Measurements from ENCODE around the gene KDM2A.

Gene KDM2A

DNA sequence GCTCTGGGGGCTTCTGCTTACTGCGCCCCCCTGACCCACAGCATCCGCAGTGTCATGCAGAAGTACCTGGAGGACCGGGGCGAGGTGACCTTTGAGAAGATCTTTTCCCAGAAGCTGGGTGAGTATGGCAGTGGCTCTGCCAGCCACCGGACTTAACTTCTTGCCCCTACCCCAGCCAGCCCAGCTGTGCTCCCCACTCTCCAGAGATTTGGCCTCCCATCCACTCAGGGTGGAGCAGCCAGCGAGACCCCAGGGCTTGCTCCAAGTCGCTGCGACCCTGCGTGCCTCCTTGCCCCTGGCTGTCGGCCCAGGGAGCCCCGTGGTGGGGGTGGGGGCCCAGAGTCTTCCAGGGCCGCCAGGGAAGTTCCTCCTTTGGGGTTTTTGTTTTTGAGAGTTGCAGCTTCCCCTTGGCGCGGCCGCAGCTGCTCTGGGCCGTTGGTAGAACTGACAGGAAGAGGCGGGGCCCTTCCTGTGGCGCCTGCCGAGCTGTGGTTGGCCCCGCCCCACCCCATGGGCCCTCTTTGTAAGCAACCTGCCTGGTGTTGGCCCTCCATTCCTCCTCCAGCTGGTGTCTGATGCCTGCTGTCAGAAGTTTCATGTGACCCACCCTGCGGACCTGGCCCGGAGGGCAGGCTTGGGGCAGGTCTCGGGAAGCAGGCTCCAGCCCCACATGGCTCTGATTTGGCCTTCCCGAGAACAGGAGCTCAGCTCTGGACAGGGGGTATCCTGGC, 158.3 kb downstream of the KDM2A start:
- Histone ChIP-seq H3K27ac (ENCODE audit: extremely low read depth, low read depth, low read length) (peak overlapping the region; percentile 93), H3K9me3 (ENCODE audit: control insufficient read depth, insufficient read depth, low read depth, low read length) (no peaks in the 10 kb centered on the region), H3K4me3 (ENCODE audit: low read depth, low read length) (no peak overlapping the region), H3K36me3 (ENCODE audit: control insufficient read depth in 2 of 2, insufficient read depth in 1 of 2, low read length in 2 of 2) (peaks cover 0 to 65% of the 10 kb centered on the region in 2 experiments; a peak in 1 of 3 replicates), H3K4me1 (ENCODE audit: control insufficient read depth, insufficient read depth, low read length) (peaks cover 4% of the 10 kb centered on the region)
- POLR2A ChIA-PET, result interaction anchor here (0.6 to 1.7 kb wide), 4 partner anchors 11 to 14 kb away, joined by 3 to 11 read pairs (median 4); partner anchors contain the start of genes ANKRD13D and GRK2
- CTCF ChIA-PET, result interaction anchor here (0.7 to 1.5 kb wide), 6 partner anchors 10 to 514 kb away, joined by 3 to 6 read pairs (median 4); no protein-coding TSS in a partner anchor
- 0 out of 2 replicates have a peak, but pooled peaks have one; percentile 24 for TF ChIP-seq ZBTB11 (tag by site-specific recombination; conservative IDR thresholded peaks at IDR 0.05; ENCODE audit: low read depth)
- TF ChIP-seq ZNF341 (tag by site-specific recombination; IDR thresholded peaks at IDR 0.05; ENCODE audit: low read depth), result 0 out of 2 replicates have a peak, but pooled peaks have one; percentile 13
- TF ChIP-seq ZNF791 (tag by site-specific recombination; IDR thresholded peaks at IDR 0.05), result no peak
- TF ChIP-seq ZBTB44 (tag by site-specific recombination; IDR thresholded peaks at IDR 0.05), result peak; percentile 68; the same call in 1 of the 2 replicates
- TF ChIP-seq PRDM10 (tag by site-specific recombination; IDR thresholded peaks at IDR 0.05), result peak; percentile 64
- TF ChIP-seq ZNF112 (tag by site-specific recombination; IDR thresholded peaks at IDR 0.05), result no peak
- peak; percentile 45 for TF ChIP-seq SP2 (tag by site-specific recombination; IDR thresholded peaks at IDR 0.05)
- no peak for TF ChIP-seq ZNF26 (tag by site-specific recombination; IDR thresholded peaks at IDR 0.05)
- no peak for TF ChIP-seq ZNF16 (tag by site-specific recombination; IDR thresholded peaks at IDR 0.05; ENCODE audit: low read depth)
- TF ChIP-seq ZIC2 (tag by site-specific recombination; IDR thresholded peaks at IDR 0.05), result peak; percentile 57; the same call in 1 of the 2 replicates
- no peak for TF ChIP-seq ZBTB17 (tag by site-specific recombination; IDR thresholded peaks at IDR 0.05)
- TF ChIP-seq, protein P1, sequence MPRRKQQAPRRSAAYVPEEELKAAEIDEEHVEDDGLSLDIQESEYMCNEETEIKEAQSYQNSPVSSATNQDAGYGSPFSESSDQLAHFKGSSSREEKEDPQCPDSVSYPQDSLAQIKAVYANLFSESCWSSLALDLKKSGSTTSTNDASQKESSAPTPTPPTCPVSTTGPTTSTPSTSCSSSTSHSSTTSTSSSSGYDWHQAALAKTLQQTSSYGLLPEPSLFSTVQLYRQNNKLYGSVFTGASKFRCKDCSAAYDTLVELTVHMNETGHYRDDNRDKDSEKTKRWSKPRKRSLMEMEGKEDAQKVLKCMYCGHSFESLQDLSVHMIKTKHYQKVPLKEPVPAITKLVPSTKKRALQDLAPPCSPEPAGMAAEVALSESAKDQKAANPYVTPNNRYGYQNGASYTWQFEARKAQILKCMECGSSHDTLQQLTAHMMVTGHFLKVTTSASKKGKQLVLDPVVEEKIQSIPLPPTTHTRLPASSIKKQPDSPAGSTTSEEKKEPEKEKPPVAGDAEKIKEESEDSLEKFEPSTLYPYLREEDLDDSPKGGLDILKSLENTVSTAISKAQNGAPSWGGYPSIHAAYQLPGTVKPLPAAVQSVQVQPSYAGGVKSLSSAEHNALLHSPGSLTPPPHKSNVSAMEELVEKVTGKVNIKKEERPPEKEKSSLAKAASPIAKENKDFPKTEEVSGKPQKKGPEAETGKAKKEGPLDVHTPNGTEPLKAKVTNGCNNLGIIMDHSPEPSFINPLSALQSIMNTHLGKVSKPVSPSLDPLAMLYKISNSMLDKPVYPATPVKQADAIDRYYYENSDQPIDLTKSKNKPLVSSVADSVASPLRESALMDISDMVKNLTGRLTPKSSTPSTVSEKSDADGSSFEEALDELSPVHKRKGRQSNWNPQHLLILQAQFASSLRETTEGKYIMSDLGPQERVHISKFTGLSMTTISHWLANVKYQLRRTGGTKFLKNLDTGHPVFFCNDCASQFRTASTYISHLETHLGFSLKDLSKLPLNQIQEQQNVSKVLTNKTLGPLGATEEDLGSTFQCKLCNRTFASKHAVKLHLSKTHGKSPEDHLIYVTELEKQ (tag by site-specific recombination; IDR thresholded peaks at IDR 0.05; ENCODE audit: borderline replicate concordance), result no peak
- TF ChIP-seq PRDM4 (tag by site-specific recombination; IDR thresholded peaks at IDR 0.05), result peak; percentile 66; the same call in 1 of the 2 replicates
- no peak for TF ChIP-seq ZNF184 (tag by site-specific recombination; IDR thresholded peaks at IDR 0.05)
- 0 out of 2 replicates have a peak, but pooled peaks have one; percentile 29 for TF ChIP-seq KLF17 (tag by site-specific recombination; IDR thresholded peaks at IDR 0.05)
